A549 (cell line): ENCODE results near the gene SFRP5.

Experiments
- CTCF ChIP-seq: fragments of >200 bp; sonication (Bioruptor Twin); formaldehyde crosslinking; IDR thresholded peaks from 3 replicates; pipeline ENCODE4 v1.5.1; 2016
- KDM5A ChIP-seq: fragments of 200-600 bp; sonication (generic); IDR thresholded peaks from 2 replicates; pipeline ENCODE4 v1.6.1; 2016; ENCODE audit warnings: antibody characterized with exemption, mild to moderate bottlenecking
- MAX ChIP-seq: IDR thresholded peaks from 2 replicates; pipeline ENCODE4 v1.6.1; 2012
- MAZ ChIP-seq: fragments of 150-350 bp; IDR thresholded peaks from 2 replicates; pipeline ENCODE4 v1.6.1; 2014; ENCODE audit warnings: antibody characterized with exemption, low read depth, low read length, borderline replicate concordance
- POLR2A ChIP-seq: IDR thresholded peaks from 2 replicates; pipeline ENCODE4 v1.6.1; 2012; ENCODE audit warnings: mild to moderate bottlenecking, low read length
- RAD21 ChIP-seq, 2 experiments: fragments of >200 bp in 1 of 2; sonication (Bioruptor Twin) in 1 of 2; formaldehyde crosslinking in 1 of 2; IDR thresholded peaks in 1 of 2; conservative IDR thresholded peaks in 1 of 2; 2 replicates in 1 of 2; 3 replicates in 1 of 2; pipeline ENCODE4 v1.6.1; 2012 to 2018; ENCODE audit warnings: inconsistent platforms in 1 of 2
- TP53 ChIP-seq: fragments of 250-450 bp; sonication (Bioruptor Pico); IDR thresholded peaks from 2 replicates; pipeline ENCODE4 v1.5.0; 2021; ENCODE audit warnings: mild to moderate bottlenecking, moderate library complexity

GRCh38 chr10:97763411-97763810, 8.4 kb downstream of the SFRP5 start:
- no peak for TF ChIP-seq MAX
- no peak for TF ChIP-seq TP53 (CRISPR knock-in tag)
- TF ChIP-seq KDM5A: no peak
- no peak for TF ChIP-seq RAD21 (conservative IDR thresholded peaks at IDR 0.05 in 1 of 2, IDR thresholded peaks at IDR 0.05 in 1 of 2)
- no peak for TF ChIP-seq POLR2A
- TF ChIP-seq CTCF: no peak
- no peak for TF ChIP-seq MAZ
